Heart left ventricle (tissue), 16 donors: ENCODE measurements around the gene HAUS7. TPM values are rescaled to one million over a fixed set of nuclear protein-coding genes. Genes with fewer than 3 reads are reported as not detected.
A peak's percentile ranks its signal among the peaks of the same experiment; 100 is the strongest.

ENCODE experiments used
- ATAC-seq, 4 donors: fragments of 200-7000 bp; cut with Tn5 transposase; one replicate each; pipeline ENCODE4 v1.9.1; 2020 to 2022; ENCODE audit warnings: moderate library complexity in 4 of 4, mild to moderate bottlenecking in 3 of 4, moderate number of reproducible peaks in 1 of 4
- DNase-seq, 5 donors: peaks; one replicate each; pipeline ENCODE4 v3.0.0-alpha.2; 2020
- H3K27ac ChIP-seq, 12 donors: fragments of 200-600 bp; sonication (generic) in 4 of 12; one replicate each; pipeline versions ENCODE4 v1.5.0 to v1.8.0; 2016 to 2022; ENCODE audit warnings: mild to moderate bottlenecking in 2 of 12
- H3K27me3 ChIP-seq, 9 donors: fragments of 200-600 bp; sonication (generic) in 2 of 9; one replicate each; pipeline versions ENCODE4 v1.5.1 to v1.8.0; 2016 to 2022; ENCODE audit warnings: mild to moderate bottlenecking in 3 of 9
- H3K36me3 ChIP-seq, 9 donors: fragments of 200-600 bp; sonication (generic) in 2 of 9; one replicate each; pipeline versions ENCODE4 v1.5.0 to v1.8.0; 2018 to 2022; ENCODE audit warnings: mild to moderate bottlenecking in 2 of 9
- H3K4me1 ChIP-seq, 12 donors: fragments of 200-600 bp; sonication (generic) in 4 of 12; one replicate each; pipeline versions ENCODE4 v1.5.0 to v1.8.0; 2016 to 2022; ENCODE audit warnings: mild to moderate bottlenecking in 3 of 12
- H3K4me3 ChIP-seq, 12 donors: fragments of 200-600 bp; sonication (generic) in 4 of 12; one replicate each; pipeline versions ENCODE4 v1.5.0 to v1.8.0; 2017 to 2022; ENCODE audit warnings: mild to moderate bottlenecking in 9 of 12, moderate library complexity in 4 of 12
- H3K9me3 ChIP-seq, 12 donors: fragments of 200-600 bp; sonication (generic) in 4 of 12; one replicate each; pipeline versions ENCODE4 v1.5.0 to v1.8.0; 2016 to 2022; ENCODE audit warnings: mild to moderate bottlenecking in 1 of 12
- POLR2A ChIP-seq, 2 donors: fragments of 450-650 bp; IDR thresholded peaks; one replicate each; pipeline ENCODE4 v1.6.1; 2017; ENCODE audit warnings: antibody characterized with exemption in 2 of 2, mild to moderate bottlenecking in 2 of 2, moderate library complexity in 2 of 2
- WGBS, 4 donors: extraction: QIAGEN DNeasy Blood & Tissue Kit in 2 of 4; methylation state at CpG; one replicate each; pipeline versions ENCODE4 v1.1.5 to v1.1.7; 2013 to 2018; 5-methylcytosine and 5-hydroxymethylcytosine counted together
- intact Hi-C, 10 donors: fragments of 100-400 bp; cut with DNase I; formaldehyde crosslinking; loops; one replicate each; pipeline versions ENCODE4 v1.11.1 to v1.14.2; 2022
- polyA plus RNA-seq, 2 donors: library from polyadenylated mRNA; stranded (reverse); fragments of 200-250 nt; gene quantifications; one replicate each; pipeline ENCODE4 v1.2.3, GENCODE V29; 2013
- total RNA-seq, 9 donors: library from RNA; depleted of rRNA in 2 of 9; stranded (reverse); fragments of >200 nt in 2 of 9; fragmentation: NEBNext Ultra II Directional in 3 of 9; extraction: Animal tissue kit (Norgen Biotek cat#: 25700) in 3 of 9; gene quantifications; one replicate each; pipeline versions ENCODE4 v1.1.0 to v1.2.4, GENCODE V29; 2016 to 2023
- TF ChIP-seq, protein P1 (sequence below), 12 donors: fragments of 200-600 bp; sonication (generic) in 4 of 12; IDR thresholded peaks; one replicate each; pipeline versions ENCODE4 v1.5.0 to v1.8.0; 2018 to 2022; ENCODE audit warnings: antibody characterized with exemption in 12 of 12, mild to moderate bottlenecking in 5 of 12
- donor health status: ischemic (EF 13 %, LVEDD 7.1; RV severe dilation, severe dysfunction).
- donor health status: healthy with polysubstance abuse.
- donor health status: DM: no; HTN: yes; CAD: no.
- donor health status: DM: no; HTN: no; CAD: no.
- donor health status: ischemic (EF 25% LVEDD 6.9; RV normal size, moderate dysfunction).
- donor health status: ischemic (EF 25% LVEDD 5.7; RV mildly dilated, moderate dysfunction).
- donor health status: healthy.
- donor health status: DM: yes; HTN: yes; CAD: no.
- donor health status: ischemic (EF 35%, LVEDD 5.7; RV mildly dilated, moderate dysfunction).
- donor health status: nonischemic (EF 11% LVEDD 7.7; RV severe dilation, severe dysfunction).
- donor health status: DM: yes; HTN: yes; CAD: no.
- donor health status: PGD.
- donor health status: ischemic (EF 29% LVEDD 5.4; RV normal size, mild dysfunction).
- donor health status: nonischemic (EF 23%, LVEDD 6.1; RV moderate dilation, normal function).

HAUS7 gene
- total and polyA plus RNA-seq, 11 donors, result 15.3 to 28.2 (median 20.2) TPM

DNA sequence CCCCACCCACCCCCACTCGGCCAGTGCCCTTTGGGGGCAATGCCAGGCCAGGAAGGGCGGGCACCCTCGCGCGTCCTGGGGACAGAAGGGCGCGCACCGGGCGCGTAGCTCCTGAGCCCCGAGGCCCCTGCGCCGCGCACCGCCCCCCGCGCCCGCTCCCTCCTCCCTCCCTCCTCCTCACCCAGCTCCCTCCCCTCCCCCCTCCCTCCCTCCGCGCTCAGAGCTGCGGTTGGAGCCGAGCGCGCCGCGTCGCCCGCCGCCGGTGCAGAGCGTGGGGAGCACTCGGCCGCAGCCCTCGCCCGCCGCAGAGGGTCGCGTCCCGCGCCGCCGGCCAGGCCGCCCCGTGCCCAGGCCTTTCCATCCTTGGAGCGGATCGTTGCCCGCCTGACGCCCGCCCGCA lies 47.0 kb upstream of the HAUS7 start, which contains the start of gene ATP2B3:
TSS of gene ATP2B3 (plus strand) at position 220 of the 400 bp plus-strand sequence. CDS start 18,606 bp downstream, outside the sequence.
- H3K27me3 ChIP-seq, result peaks cover 0 to 62% (median 28%) of the 10 kb centered on the region in 9 donors

GRCh38 chrX:153516073-153516472 lies 45.7 kb upstream of the HAUS7 start:
- H3K9me3 ChIP-seq, result no peaks in the 10 kb centered on the region
- TF ChIP-seq POLR2A (IDR thresholded peaks at IDR 0.05), result no peak
- TF ChIP-seq, protein P1, sequence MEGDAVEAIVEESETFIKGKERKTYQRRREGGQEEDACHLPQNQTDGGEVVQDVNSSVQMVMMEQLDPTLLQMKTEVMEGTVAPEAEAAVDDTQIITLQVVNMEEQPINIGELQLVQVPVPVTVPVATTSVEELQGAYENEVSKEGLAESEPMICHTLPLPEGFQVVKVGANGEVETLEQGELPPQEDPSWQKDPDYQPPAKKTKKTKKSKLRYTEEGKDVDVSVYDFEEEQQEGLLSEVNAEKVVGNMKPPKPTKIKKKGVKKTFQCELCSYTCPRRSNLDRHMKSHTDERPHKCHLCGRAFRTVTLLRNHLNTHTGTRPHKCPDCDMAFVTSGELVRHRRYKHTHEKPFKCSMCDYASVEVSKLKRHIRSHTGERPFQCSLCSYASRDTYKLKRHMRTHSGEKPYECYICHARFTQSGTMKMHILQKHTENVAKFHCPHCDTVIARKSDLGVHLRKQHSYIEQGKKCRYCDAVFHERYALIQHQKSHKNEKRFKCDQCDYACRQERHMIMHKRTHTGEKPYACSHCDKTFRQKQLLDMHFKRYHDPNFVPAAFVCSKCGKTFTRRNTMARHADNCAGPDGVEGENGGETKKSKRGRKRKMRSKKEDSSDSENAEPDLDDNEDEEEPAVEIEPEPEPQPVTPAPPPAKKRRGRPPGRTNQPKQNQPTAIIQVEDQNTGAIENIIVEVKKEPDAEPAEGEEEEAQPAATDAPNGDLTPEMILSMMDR (IDR thresholded peaks at IDR 0.05), result no peak
- no peak overlapping the region for H3K27ac ChIP-seq
- no peaks in the 10 kb centered on the region for H3K36me3 ChIP-seq
- 58 to 86% (median 65%) methylated on average over 9 of the region's 9 CpGs for WGBS, 4 donors
- peaks cover 0 to 49% (median 20%) of the 10 kb centered on the region in 9 donors for H3K27me3 ChIP-seq
- peaks cover 0 to 11% (median 0%) of the 10 kb centered on the region in 12 donors for H3K4me1 ChIP-seq
- H3K4me3 ChIP-seq, result no peak overlapping the region
- intact Hi-C loops, result no loop called here
- no peak for DNase-seq
- no peak for ATAC-seq

More for the DNA sequence above, 47.0 kb upstream of the HAUS7 start, which contains the start of gene ATP2B3:
- Histone ChIP-seq H3K4me3 (peak within 1 kb of the TSS in 1 of 12 donors; percentile 13), H3K4me1 (peaks cover 0 to 11% (median 0%) of the 10 kb centered on the region in 12 donors), H3K9me3 (no peaks in the 10 kb centered on the region), H3K36me3 (no peaks in the 10 kb centered on the region), H3K27ac (no peak within 1 kb of the TSS)
- ATAC-seq (no peak), DNase-seq (no peak)
- 0 to 20% (median 2%) methylated on average over 2 to 47 of the region's 50 CpGs; no CpG with 5 or more reads in 1 of the 4 donors for WGBS, 4 donors
- intact Hi-C loops, result no loop called here
- TF ChIP-seq POLR2A (IDR thresholded peaks at IDR 0.05), result no peak
- TF ChIP-seq, protein P1 (IDR thresholded peaks at IDR 0.05), result no peak

DNA sequence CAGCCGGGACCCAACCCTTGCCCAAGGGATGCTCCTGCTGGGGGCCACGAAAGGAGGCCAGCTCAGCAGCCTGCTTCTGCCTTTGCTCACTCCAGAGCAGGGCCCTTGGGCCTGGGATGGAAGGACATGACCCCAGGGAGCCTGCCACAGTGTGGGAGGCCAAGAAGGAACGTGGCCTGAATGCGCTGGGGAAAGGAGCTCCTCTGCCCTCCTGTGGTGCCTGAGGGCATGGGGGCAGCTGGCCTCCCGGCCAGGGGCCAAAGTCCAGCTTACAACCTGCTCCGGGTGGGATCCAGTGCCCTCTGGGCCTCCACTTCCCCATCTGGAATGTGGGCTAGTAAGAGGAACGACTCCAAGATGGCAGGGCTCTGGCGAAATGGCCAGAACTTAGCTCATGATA lies 45.1 kb upstream of the HAUS7 start:
- no peak for DNase-seq
- H3K27ac ChIP-seq, result no peak overlapping the region
- H3K27me3 ChIP-seq, result peaks cover 0 to 44% (median 20%) of the 10 kb centered on the region in 9 donors
- no peaks in the 10 kb centered on the region for H3K9me3 ChIP-seq
- peaks cover 0 to 11% (median 0%) of the 10 kb centered on the region in 12 donors for H3K4me1 ChIP-seq
- WGBS, 4 donors, result 60 to 71% (median 66%) methylated on average over 6 to 8 of the region's 8 CpGs
- TF ChIP-seq, protein P1 (IDR thresholded peaks at IDR 0.05), result no peak
- TF ChIP-seq POLR2A (IDR thresholded peaks at IDR 0.05), result no peak
- intact Hi-C loops, result no loop called here
- ATAC-seq, result no peak
- no peaks in the 10 kb centered on the region for H3K36me3 ChIP-seq
- no peak overlapping the region for H3K4me3 ChIP-seq

DNA sequence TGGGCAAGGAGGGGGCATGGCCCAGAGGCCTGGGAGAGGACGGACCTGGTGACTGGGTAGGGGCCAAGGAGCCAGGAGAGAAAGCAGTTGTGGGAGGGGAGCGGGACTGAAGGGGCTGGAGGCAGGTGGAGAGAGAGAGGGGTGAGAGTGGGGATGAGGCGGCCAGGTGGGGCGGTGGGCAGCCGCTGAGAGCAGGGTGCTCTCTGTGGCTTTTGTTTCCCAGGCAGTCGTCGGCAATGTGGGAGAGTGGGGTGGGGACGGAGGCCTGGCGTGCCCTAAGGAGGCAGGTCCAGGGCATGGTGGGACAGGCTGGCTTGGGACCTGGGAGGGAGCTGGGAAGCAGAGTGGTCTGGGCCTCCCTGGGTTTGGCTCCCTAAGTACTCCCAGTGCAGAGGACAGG lies 43.9 kb upstream of the HAUS7 start:
- no peak for ATAC-seq
- Histone ChIP-seq H3K4me1 (peaks cover 0 to 11% (median 0%) of the 10 kb centered on the region in 12 donors), H3K27ac (no peak overlapping the region), H3K9me3 (no peaks in the 10 kb centered on the region), H3K4me3 (no peak overlapping the region), H3K36me3 (no peaks in the 10 kb centered on the region), H3K27me3 (peaks cover 0 to 36% (median 12%) of the 10 kb centered on the region in 9 donors)
- WGBS, 4 donors, result 76 to 88% (median 83%) methylated on average over 9 of the region's 9 CpGs
- TF ChIP-seq, protein P1 (IDR thresholded peaks at IDR 0.05), result no peak
- TF ChIP-seq POLR2A (IDR thresholded peaks at IDR 0.05), result no peak
- intact Hi-C loops, result no loop called here
- no peak for DNase-seq
